GM19328 (cell line): ENCODE results near the gene SULF2.

Experiments
- ATAC-seq: cut with Tn5 transposase; IDR thresholded peaks from one replicate; pipeline ENCODE4 v1.9.1; 2021; ENCODE audit warnings: mild to moderate bottlenecking, moderate library complexity; ENCODE audit not compliant: unreplicated experiment

The SULF2 gene

GRCh38 chr20:47612670-47613069, 172.6 kb downstream of the SULF2 start:
- no peak for ATAC-seq

GRCh38 chr20:47611785-47612184, 173.5 kb downstream of the SULF2 start:
- ATAC-seq: no peak

- ATAC-seq: no peak
These were observed 174.4 kb downstream of the SULF2 start for GRCh38 chr20:47610945-47611250.

GRCh38 chr20:47610247-47610944, 174.9 kb downstream of the SULF2 start:
- ATAC-seq: no peak

GRCh38 chr20:47609001-47609400, 176.3 kb downstream of the SULF2 start:
- no peak for ATAC-seq
